Superior temporal gyrus (tissue), 1 donor: ENCODE data around the gene POMGNT2.

Experiments used
- DNase-seq: peaks from one replicate; pipeline ENCODE4 v3.0.0-alpha.2; 2016; ENCODE audit errors: extremely low spot score

POMGNT2 gene

GRCh38 chr3:43105596-43106292, at the start of gene POMGNT2:
POMGNT2 (minus strand) TSS chr3:43106079; CDS start chr3:43081431, 24,648 bp downstream.
- DNase-seq: peak; percentile 93

GRCh38 chr3:43154980-43155379, 49.1 kb upstream of the POMGNT2 start:
- no peak for DNase-seq

- peak; percentile 68 for DNase-seq
Observed at GRCh38 chr3:43153216-43154083, 47.6 kb upstream of the POMGNT2 start.

GRCh38 chr3:43152649-43153048, 46.8 kb upstream of the POMGNT2 start:
- peak; percentile 44 for DNase-seq

- no peak for DNase-seq
Observed at GRCh38 chr3:43148033-43148432, 42.2 kb upstream of the POMGNT2 start.

GRCh38 chr3:43146599-43146998, 40.7 kb upstream of the POMGNT2 start:
- no peak for DNase-seq

GRCh38 chr3:43144761-43145490, 39.0 kb upstream of the POMGNT2 start:
- no peak for DNase-seq

- no peak for DNase-seq
Observed at GRCh38 chr3:43142472-43142871, 36.6 kb upstream of the POMGNT2 start.

GRCh38 chr3:43138488-43139231, 32.8 kb upstream of the POMGNT2 start:
- no peak for DNase-seq

GRCh38 chr3:43132870-43133636, 27.2 kb upstream of the POMGNT2 start:
- peak; percentile 42 for DNase-seq

- no peak for DNase-seq
Observed at GRCh38 chr3:43132193-43132592, 26.3 kb upstream of the POMGNT2 start.

- DNase-seq: no peak
Observed at GRCh38 chr3:43128464-43128863, 22.6 kb upstream of the POMGNT2 start.

- no peak for DNase-seq
Observed at GRCh38 chr3:43126536-43126935, 20.7 kb upstream of the POMGNT2 start.

- DNase-seq: no peak
Observed at GRCh38 chr3:43123895-43124294, 18.0 kb upstream of the POMGNT2 start.

- DNase-seq: no peak
Observed at GRCh38 chr3:43120937-43121336, 15.1 kb upstream of the POMGNT2 start.

GRCh38 chr3:43117257-43117656, 11.4 kb upstream of the POMGNT2 start:
- no peak for DNase-seq

GRCh38 chr3:43113671-43114070, 7.8 kb upstream of the POMGNT2 start:
- DNase-seq: no peak

- DNase-seq: no peak
Observed at GRCh38 chr3:43106293-43106628, 382 bp upstream of the POMGNT2 start.

GRCh38 chr3:43104660-43105595, 951 bp downstream of the POMGNT2 start:
- DNase-seq: no peak

- DNase-seq: no peak
Observed at GRCh38 chr3:43104039-43104438, 1.8 kb downstream of the POMGNT2 start.
